Activated CD4-positive, alpha-beta memory T cell treated with anti-CD3 and anti-CD28 coated beads for 36 hours (primary cell): ENCODE data around the gene KCNH4. TPM values are rescaled to one million over a fixed set of nuclear protein-coding genes. Genes with fewer than 3 reads are reported as not detected.

ENCODE experiments used
- CTCF ChIA-PET: fragments of 350-600 bp; sonication (Branson Sonifier 250); formaldehyde crosslinking; loops from one replicate; lab custom pipeline; 2021; ENCODE audit warnings: antibody characterized with exemption, inconsistent platforms; lab: Charles Lee
- POLR2A ChIA-PET: fragments of 350-600 bp; sonication (Branson Sonifier 250); formaldehyde crosslinking; loops from one replicate; lab custom pipeline; 2021; ENCODE audit warnings: antibody characterized with exemption; lab: Charles Lee
- DNase-seq: peaks from one replicate; pipeline ENCODE4 v3.0.0-alpha.2; 2020
- H3K27ac Mint-ChIP-seq: one replicate; pipeline ENCODE4 v1.8.0; 2021; ENCODE audit warnings: mixed read lengths
- H3K27me3 Mint-ChIP-seq: one replicate; pipeline ENCODE4 v1.8.0; 2021; ENCODE audit warnings: mixed read lengths
- H3K36me3 Mint-ChIP-seq: one replicate; pipeline ENCODE4 v1.8.0; 2021; ENCODE audit warnings: mixed read lengths
- H3K4me1 Mint-ChIP-seq: one replicate; pipeline ENCODE4 v1.8.0; 2021; ENCODE audit warnings: low read depth, mixed read lengths
- H3K4me3 Mint-ChIP-seq: one replicate; pipeline ENCODE4 v1.8.0; 2021; ENCODE audit warnings: mild to moderate bottlenecking, mixed read lengths
- H3K9me3 Mint-ChIP-seq: one replicate; pipeline ENCODE4 v1.8.0; 2021; ENCODE audit warnings: mixed read lengths
- intact Hi-C: fragments of 100-400 bp; cut with micrococcal nuclease; formaldehyde crosslinking; loops from one replicate; pipeline ENCODE4 v1.15.1; 2023
- total RNA-seq, 2 experiments: library from RNA; stranded (reverse); gene quantifications; one replicate each; pipeline ENCODE4 v1.2.3, GENCODE V29; 2021

The KCNH4 gene
- total RNA-seq, 2 experiments from 2014 or later: 0.39 to 0.40 TPM

DNA sequence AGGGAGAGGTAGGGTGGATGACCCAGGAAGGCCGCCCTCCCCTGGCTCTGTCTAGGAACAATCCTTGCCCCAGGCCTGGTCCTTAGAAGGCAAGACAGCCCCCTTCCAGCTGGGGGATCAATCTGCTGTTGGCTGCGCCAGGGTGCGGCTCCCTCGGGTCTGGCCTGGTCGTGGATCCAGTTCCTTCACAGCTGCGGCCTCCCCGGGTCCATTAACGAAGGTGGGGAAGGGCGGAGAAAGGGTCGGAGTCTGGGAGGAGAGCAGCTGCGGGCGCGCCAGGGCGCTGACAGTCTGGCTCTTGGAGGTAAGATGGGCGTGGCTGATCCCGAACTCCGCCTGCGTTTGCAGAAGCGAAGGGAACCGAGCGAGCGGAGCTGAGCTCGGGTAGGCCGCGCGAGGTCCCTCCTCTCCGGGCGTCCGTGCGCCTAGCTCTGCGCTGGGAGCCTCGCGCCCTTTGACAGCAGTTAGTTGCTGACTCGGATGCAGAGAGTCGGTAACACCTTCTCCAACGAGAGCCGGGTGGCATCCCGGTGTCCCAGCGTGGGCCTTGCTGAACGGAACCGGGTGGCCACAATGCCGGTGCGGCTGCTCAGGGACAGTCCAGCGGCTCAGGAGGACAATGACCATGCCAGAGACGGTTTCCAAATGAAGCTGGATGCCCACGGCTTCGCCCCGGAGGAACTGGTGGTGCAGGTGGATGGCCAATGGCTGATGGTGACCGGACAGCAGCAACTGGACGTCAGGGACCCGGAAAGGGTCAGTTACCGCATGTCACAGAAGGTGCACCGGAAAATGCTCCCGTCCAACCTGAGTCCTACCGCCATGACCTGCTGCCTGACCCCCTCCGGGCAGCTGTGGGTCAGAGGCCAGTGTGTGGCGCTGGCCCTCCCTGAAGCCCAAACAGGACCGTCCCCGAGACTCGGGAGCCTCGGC lies 58.3 kb downstream of the KCNH4 start, which contains the start of gene HSPB9:
HSPB9 (plus strand) TSS at position 434 of the 933 bp plus-strand sequence; CDS start at position 481, 47 bp downstream.
- Mint-ChIP-seq H3K27me3 (no peaks in the 10 kb centered on the region), H3K27ac (no peak within 1 kb of the TSS), H3K36me3 (peaks cover 23% of the 10 kb centered on the region), H3K4me3 (peak within 1 kb of the TSS; percentile 56), H3K9me3 (no peaks in the 10 kb centered on the region), H3K4me1 (peaks cover 24% of the 10 kb centered on the region)
- intact Hi-C loops: no loop called here
- POLR2A ChIA-PET: interaction anchor here (2.8 kb wide), 1 partner anchor 11 kb away, joined by 16 read pairs; the partner anchor contains the start of gene DHX58
- no peak for DNase-seq
- CTCF ChIA-PET: interaction anchor here (1.2 to 1.9 kb wide), 2 partner anchors 8 to 9 kb away, joined by 5 to 7 read pairs; no protein-coding TSS in a partner anchor

DNA sequence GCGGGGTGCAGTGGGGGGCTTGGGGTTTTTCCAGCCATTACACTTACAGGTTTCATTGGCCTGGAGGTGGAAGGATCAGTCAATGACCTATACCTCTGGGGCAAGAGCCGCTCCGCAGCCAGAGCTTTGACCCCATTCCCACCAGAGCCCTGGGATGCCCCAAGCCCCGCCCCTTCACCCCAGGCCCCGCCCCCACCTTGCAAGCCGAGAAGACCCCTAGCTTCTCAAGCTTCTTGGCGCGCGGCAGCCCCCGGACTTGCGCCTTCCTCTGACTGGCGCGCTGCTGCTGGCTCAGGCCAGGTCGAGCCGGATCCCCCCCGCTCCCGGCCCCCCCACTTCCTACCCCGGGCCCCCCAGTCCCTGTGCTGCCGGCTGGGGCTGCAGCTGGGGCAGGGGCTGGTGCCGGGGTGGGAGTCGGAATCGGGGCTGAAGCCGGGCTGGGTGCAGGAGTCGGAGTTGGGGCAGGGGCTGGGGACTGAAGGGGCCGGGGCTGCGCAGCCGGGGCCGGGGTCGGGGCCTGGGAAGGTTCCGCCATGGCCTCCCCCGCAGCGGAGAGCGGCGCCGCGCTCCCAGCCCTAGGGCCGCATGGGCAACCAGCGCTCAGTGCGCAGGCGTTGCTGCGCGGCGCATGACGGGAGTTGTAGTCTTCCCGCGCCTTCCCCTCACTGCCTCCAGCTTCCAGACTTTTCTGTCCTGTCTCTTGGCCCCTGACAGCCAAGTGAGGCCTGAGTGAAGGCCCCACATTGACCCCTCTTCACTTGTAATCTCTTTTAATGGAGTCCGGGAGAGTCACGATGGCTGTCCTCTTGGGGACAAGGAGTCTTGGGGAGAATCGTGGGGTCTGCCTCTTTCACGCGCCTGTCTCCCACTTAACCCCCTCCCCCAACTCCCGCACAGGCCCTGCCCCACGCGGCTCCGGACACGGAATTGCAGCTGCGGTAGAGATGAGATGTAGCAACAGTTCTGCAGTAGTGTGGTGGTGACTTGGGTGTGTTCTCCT lies 59.9 kb downstream of the KCNH4 start, which contains the start of gene KAT2A:
KAT2A (minus strand) TSS at position 598 of the 1,000 bp plus-strand sequence; CDS start at position 535, 63 bp downstream.
- H3K4me3 Mint-ChIP-seq: peak within 1 kb of the TSS; percentile 56
- H3K27me3 Mint-ChIP-seq: no peaks in the 10 kb centered on the region
- ChIA-PET POLR2A (interaction anchor here (0.7 to 2.8 kb wide), 7 partner anchors 9 to 155 kb away, joined by 3 to 16 read pairs (median 6); partner anchors contain the start of genes CNP, DHX58, KCNH4 and NKIRAS2), CTCF (interaction anchor here (0.9 to 15.6 kb wide), 10 partner anchors 10 to 285 kb away, joined by 3 to 211 read pairs (median 4); partner anchors contain the start of genes CNP, DNAJC7, KCNH4 and NKIRAS2)
- intact Hi-C loops: no loop called here
- H3K27ac Mint-ChIP-seq: peak within 1 kb of the TSS; percentile 51
- peaks cover 28% of the 10 kb centered on the region for H3K36me3 Mint-ChIP-seq
- no peaks in the 10 kb centered on the region for H3K9me3 Mint-ChIP-seq
- peak; percentile 85 for DNase-seq
- H3K4me1 Mint-ChIP-seq: peaks cover 31% of the 10 kb centered on the region

DNA sequence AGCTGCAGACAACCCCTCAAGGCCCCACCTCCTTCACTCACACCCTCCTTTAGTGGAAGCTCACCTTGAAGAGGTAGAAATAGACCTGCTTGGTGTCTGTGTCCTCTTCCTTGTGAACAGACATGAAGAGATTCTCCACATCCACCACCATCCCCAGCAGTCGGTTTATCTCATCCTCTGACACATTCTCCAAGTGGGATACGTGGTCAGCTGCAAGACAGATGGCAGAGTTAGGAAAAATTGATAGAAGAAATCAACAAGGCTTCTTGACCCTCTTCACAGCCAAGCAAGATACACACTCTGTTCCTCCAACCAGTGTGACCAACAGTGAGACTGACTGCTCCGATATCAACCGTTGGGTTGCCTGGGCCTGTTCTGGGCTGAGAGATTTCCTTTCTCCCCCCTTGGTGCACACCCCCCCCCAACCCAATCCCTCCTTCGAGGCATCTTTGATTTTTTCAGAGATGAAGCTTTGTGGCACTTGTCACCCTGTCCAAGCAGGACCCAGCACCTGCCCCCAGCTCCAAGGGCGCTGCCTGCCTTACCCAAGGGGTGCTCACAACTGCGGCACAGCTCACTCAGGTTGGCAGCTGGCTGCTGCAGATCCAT lies 60.7 kb downstream of the KCNH4 start:
- H3K27ac Mint-ChIP-seq: peak overlapping the region; percentile 4
- peak overlapping the region; percentile 56 for H3K4me3 Mint-ChIP-seq
- H3K4me1 Mint-ChIP-seq: peaks cover 31% of the 10 kb centered on the region
- no peaks in the 10 kb centered on the region for H3K9me3 Mint-ChIP-seq
- ChIA-PET CTCF (interaction anchor here (0.8 to 15.6 kb wide), 10 partner anchors 10 to 286 kb away, joined by 3 to 211 read pairs (median 5); partner anchors contain the start of genes CNP, DNAJC7 and NKIRAS2), POLR2A (interaction anchor here (0.7 to 2.8 kb wide), 7 partner anchors 8 to 154 kb away, joined by 3 to 16 read pairs (median 6); partner anchors contain the start of genes CNP, DHX58, KCNH4 and NKIRAS2)
- DNase-seq: no peak
- no peaks in the 10 kb centered on the region for H3K27me3 Mint-ChIP-seq
- intact Hi-C loops: no loop called here
- H3K36me3 Mint-ChIP-seq: peaks cover 28% of the 10 kb centered on the region

DNA sequence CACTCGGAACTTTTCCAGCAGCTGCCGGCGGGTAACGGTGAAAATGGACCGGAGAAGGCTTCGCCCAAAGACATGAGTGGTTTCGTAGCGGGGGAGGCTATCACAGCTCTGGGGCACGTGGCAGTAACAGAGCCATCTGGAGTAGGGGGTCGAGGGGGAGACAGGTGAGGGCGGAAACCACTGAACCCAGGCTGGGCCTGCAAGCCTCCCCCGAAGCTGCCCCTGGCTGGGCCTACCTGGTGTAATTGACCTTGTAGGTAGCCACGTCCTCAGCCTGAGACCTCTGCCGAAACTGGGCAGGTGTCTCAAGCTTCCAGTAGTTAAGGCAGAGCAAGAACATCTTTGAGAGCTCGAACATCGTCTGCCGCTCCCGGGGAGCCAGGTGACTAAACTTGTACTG lies 61.6 kb downstream of the KCNH4 start:
- DNase-seq: no peak
- H3K9me3 Mint-ChIP-seq: no peaks in the 10 kb centered on the region
- H3K4me1 Mint-ChIP-seq: peaks cover 31% of the 10 kb centered on the region
- peaks cover 31% of the 10 kb centered on the region for H3K36me3 Mint-ChIP-seq
- no peak overlapping the region for H3K27ac Mint-ChIP-seq
- ChIA-PET CTCF (interaction anchor here (1.2 to 15.6 kb wide), 8 partner anchors 9 to 155 kb away, joined by 4 to 211 read pairs (median 10); partner anchors contain the start of genes CNP, DNAJC7 and NKIRAS2), POLR2A (interaction anchor here (1.3 to 2.8 kb wide), 3 partner anchors 9 to 153 kb away, joined by 3 to 13 read pairs (median 7); partner anchors contain the start of genes CNP and NKIRAS2)
- intact Hi-C loops: no loop called here
- no peaks in the 10 kb centered on the region for H3K27me3 Mint-ChIP-seq
- H3K4me3 Mint-ChIP-seq: no peak overlapping the region

DNA sequence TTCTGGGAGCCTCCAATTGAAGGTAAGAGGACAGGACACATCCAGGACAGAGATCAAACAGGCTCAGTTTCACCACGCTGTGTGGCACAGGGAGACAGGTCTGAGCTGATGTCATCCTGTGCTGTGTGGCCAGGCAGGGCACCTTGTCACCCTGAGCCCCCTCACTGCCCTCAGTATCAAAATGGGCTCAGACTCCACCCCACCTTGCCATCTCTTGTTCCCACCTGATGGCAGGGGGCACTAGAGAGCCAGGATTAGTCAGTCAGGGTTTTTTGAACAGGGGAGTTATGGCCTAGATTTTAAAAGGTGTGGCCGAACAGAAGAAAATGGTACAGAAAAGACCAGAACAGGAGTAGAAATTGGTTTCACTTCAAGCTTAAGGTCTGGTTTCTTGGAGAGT lies 62.4 kb downstream of the KCNH4 start:
- Mint-ChIP-seq H3K27me3 (no peaks in the 10 kb centered on the region), H3K36me3 (peaks cover 31% of the 10 kb centered on the region), H3K9me3 (no peaks in the 10 kb centered on the region), H3K4me1 (peaks cover 31% of the 10 kb centered on the region), H3K4me3 (no peak overlapping the region), H3K27ac (no peak overlapping the region)
- POLR2A ChIA-PET: interaction anchor here (1.3 kb wide), 1 partner anchor 9 kb away, joined by 3 read pairs; no protein-coding TSS in a partner anchor
- intact Hi-C loops: loop anchor here (1.0 kb wide), 1 partner anchor 63 kb away; the partner anchor contains the start of gene KCNH4
- DNase-seq: peak; percentile 64
- CTCF ChIA-PET: interaction anchor here (0.9 to 15.6 kb wide), 13 partner anchors 8 to 409 kb away, joined by 3 to 211 read pairs (median 6); partner anchors contain the start of genes CNP, DNAJC7 and NKIRAS2

DNA sequence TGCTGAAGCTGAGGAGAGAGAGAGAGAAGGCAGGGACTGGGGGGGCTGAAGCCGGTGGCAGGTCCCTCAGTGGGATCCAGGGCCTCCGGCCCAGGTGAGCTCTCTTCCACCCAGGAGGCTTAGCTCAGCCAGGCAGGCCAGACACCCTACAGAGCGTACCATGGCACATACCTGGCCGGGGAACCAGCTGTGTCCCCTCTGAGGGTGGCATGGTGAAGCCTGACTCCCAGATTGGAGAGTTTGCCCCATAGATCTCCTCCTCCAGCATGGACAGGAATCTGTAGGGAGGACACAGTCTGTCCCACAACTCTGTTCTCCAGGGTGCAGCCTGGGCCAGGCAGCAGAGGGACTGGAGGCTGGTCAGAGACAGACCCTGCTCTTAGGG lies 62.8 kb downstream of the KCNH4 start:
- no peak for DNase-seq
- intact Hi-C loops: loop anchor here (1.0 kb wide), 1 partner anchor 63 kb away; the partner anchor contains the start of gene KCNH4
- Mint-ChIP-seq H3K4me3 (no peak overlapping the region), H3K27ac (no peak overlapping the region), H3K36me3 (peaks cover 31% of the 10 kb centered on the region), H3K27me3 (no peaks in the 10 kb centered on the region), H3K9me3 (no peaks in the 10 kb centered on the region), H3K4me1 (peaks cover 31% of the 10 kb centered on the region)
- ChIA-PET POLR2A (interaction anchor here (1.3 kb wide), 1 partner anchor 8 kb away, joined by 3 read pairs; no protein-coding TSS in a partner anchor), CTCF (interaction anchor here (0.7 to 15.6 kb wide), 14 partner anchors 10 to 409 kb away, joined by 3 to 211 read pairs (median 4); partner anchors contain the start of genes CNP, DNAJC7, KCNH4 and NKIRAS2)

DNA sequence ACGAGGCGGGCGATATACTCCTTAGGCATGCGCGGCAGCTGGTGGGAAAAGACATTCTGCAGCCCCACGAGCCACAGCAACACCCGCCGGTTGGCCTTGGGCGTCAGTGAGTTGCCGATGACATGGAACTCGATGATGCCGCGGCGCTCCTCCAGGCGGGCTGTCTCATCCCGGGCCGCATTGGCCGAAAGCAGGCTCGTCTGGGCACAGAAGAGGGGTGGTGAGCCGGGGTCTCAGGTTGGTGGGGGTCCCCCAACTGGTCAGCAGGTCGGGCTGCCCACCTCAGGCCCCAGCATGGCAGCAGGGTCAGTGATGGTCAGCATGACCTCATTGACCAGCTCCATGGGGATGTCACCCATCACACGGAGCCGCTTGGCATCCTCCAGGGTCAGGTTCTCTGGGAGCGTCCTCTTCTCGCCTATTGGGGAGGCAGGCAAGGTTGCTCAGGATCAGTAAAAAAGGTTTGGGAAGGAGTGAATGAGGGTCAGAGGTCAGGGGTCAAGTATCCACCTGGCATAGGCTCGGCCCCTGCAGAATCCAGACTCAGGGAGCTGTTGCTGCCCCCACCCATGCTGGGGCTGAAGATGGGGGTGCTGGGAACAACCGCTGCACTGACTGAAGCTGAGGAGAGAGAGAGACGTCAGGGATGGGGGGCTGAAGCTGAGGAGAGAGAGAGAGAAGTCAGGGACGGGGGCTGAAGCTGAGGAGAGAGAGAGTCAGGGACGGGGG lies 63.4 kb downstream of the KCNH4 start:
- peaks cover 35% of the 10 kb centered on the region for H3K4me1 Mint-ChIP-seq
- no peak overlapping the region for H3K4me3 Mint-ChIP-seq
- no peaks in the 10 kb centered on the region for H3K9me3 Mint-ChIP-seq
- intact Hi-C loops: loop anchor here (1.0 kb wide), 1 partner anchor 64 kb away; the partner anchor contains the start of gene KCNH4
- H3K36me3 Mint-ChIP-seq: peaks cover 31% of the 10 kb centered on the region
- no peaks in the 10 kb centered on the region for H3K27me3 Mint-ChIP-seq
- CTCF ChIA-PET: interaction anchor here (0.7 to 15.6 kb wide), 15 partner anchors 10 to 410 kb away, joined by 3 to 211 read pairs (median 3); partner anchors contain the start of genes CNP, DNAJC7, KCNH4 and NKIRAS2
- DNase-seq: no peak
- POLR2A ChIA-PET: no interaction called here
- no peak overlapping the region for H3K27ac Mint-ChIP-seq

DNA sequence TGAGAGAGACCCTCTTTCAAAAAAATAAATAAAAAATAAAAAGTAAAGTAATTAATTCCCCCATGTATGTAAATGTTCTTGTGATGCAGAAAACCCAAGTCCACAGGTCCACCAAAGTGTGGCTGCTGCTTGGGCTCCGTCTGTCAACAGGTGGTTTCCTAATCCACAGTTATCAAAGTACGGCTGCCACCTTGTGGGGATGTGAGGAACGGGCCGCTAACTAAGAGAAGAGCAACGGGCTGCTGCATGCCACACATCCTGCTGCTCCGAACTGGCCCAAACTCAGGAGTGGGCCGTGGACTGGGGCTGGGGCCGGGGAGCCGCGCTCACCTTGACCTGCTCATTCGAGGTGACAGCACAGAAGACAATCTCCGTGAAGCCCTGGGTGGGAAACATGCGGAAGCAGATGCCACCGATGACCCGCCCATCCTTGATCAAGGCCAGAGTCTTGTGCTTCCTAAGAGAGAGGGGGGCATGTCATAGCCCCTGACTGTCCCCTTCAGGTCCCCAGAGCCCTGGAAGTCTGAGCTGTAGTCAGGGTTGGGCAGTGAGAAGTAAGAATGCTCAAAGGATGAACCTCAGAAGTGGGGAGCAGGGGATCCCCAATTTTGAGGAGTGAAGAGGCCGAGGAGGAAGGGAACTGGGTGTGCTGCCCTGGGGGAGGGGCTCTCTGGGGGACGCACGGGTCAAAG lies 64.1 kb downstream of the KCNH4 start:
- intact Hi-C loops: loop anchor here (1.0 kb wide), 3 partner anchors 50 to 154 kb away; no protein-coding TSS in a partner anchor
- ChIA-PET CTCF (interaction anchor here (0.9 to 15.6 kb wide), 8 partner anchors 20 to 286 kb away, joined by 3 to 211 read pairs (median 10); partner anchors contain the start of genes CNP, DNAJC7, KCNH4 and NKIRAS2), POLR2A (no interaction called here)
- Mint-ChIP-seq H3K27ac (no peak overlapping the region), H3K9me3 (no peaks in the 10 kb centered on the region), H3K36me3 (peaks cover 31% of the 10 kb centered on the region), H3K4me3 (no peak overlapping the region), H3K4me1 (peaks cover 38% of the 10 kb centered on the region), H3K27me3 (no peaks in the 10 kb centered on the region)
- peak; percentile 90 for DNase-seq

DNA sequence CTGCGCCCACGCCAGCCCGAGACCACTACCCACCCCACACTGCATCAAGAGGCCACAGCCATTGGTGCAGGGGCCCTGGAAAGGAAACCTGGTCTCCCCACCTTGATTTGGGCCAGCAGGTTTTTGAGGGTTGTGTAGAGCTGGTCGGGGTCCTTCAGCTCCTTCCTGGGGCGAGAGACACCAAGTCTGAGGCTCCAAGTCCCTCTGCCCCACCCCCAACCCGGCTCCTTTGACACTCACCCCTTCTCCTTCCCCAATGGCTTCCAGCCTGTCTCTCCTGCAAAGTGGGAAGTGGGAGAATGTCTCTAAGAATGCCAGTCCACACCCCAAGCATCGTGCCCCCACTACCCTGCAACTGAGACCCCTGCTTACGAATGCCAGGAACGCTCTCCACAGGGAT lies 66.8 kb downstream of the KCNH4 start:
- no peaks in the 10 kb centered on the region for H3K27me3 Mint-ChIP-seq
- intact Hi-C loops: loop anchor here (5.0 kb wide), 1 partner anchor 43 kb away; no protein-coding TSS in a partner anchor
- H3K4me3 Mint-ChIP-seq: no peak overlapping the region
- H3K4me1 Mint-ChIP-seq: peaks cover 35% of the 10 kb centered on the region
- ChIA-PET CTCF (interaction anchor here (0.9 to 15.6 kb wide), 6 partner anchors 13 to 413 kb away, joined by 4 to 211 read pairs (median 25); partner anchors contain the start of genes DNAJC7 and NKIRAS2), POLR2A (interaction anchor here (0.7 to 4.8 kb wide), 3 partner anchors 21 to 148 kb away, joined by 3 to 21 read pairs (median 7); partner anchors contain the start of gene CNP)
- H3K36me3 Mint-ChIP-seq: peaks cover 28% of the 10 kb centered on the region
- DNase-seq: no peak
- peak overlapping the region; percentile 14 for H3K27ac Mint-ChIP-seq
- no peaks in the 10 kb centered on the region for H3K9me3 Mint-ChIP-seq
